Keratinocyte (primary cell): ENCODE measurements around the gene FGF1. TPM values are rescaled to one million over a fixed set of nuclear protein-coding genes. Genes with fewer than 3 reads are reported as not detected.

Experiments
- DNase-seq: peaks from one replicate; pipeline ENCODE4 v3.0.0-alpha.2; 2011; ENCODE audit warnings: low read depth, missing footprints, low spot score
- FAIRE-seq: peaks from 2 replicates; lab custom pipeline; 2011; peaks lifted over from hg19 to GRCh38; lab: Jason Lieb, UNC
- H2AFZ ChIP-seq: 2 replicates; pipeline ENCODE4 v1.6.0; 2012; ENCODE audit warnings: low read length, control low read depth, inconsistent platforms; ENCODE audit not compliant: control insufficient read depth
- H3K27ac ChIP-seq: 2 replicates; pipeline ENCODE4 v1.5.1; 2011; ENCODE audit warnings: low read length; ENCODE audit not compliant: control insufficient read depth, insufficient read depth
- H3K27me3 ChIP-seq: 3 replicates; pipeline ENCODE4 v1.6.0; 2011; ENCODE audit warnings: low read length; ENCODE audit not compliant: control insufficient read depth, insufficient read depth; ENCODE audit errors: extremely low read depth
- H3K36me3 ChIP-seq, 2 experiments: 2 replicates in 1 of 2; 3 replicates in 1 of 2; pipeline ENCODE4 v1.5.1; 2011; ENCODE audit warnings: low read length in 2 of 2, mild to moderate bottlenecking in 1 of 2; ENCODE audit not compliant: control insufficient read depth in 2 of 2, insufficient read depth in 2 of 2; ENCODE audit errors: extremely low read depth in 1 of 2
- H3K4me1 ChIP-seq: 3 replicates; pipeline ENCODE4 v1.5.1; 2011; ENCODE audit warnings: low read length; ENCODE audit not compliant: control insufficient read depth, insufficient read depth; ENCODE audit errors: extremely low read depth
- H3K4me2 ChIP-seq: 3 replicates; pipeline ENCODE4 v1.6.0; 2011; ENCODE audit warnings: low read depth, low read length; ENCODE audit not compliant: control insufficient read depth, insufficient read depth; ENCODE audit errors: extremely low read depth
- H3K4me3 ChIP-seq, 3 experiments: fragments of 200-600 bp in 1 of 3; sonication (generic) in 1 of 3; 2 replicates in 2 of 3; 3 replicates in 1 of 3; pipeline ENCODE4 v1.5.1; 2011 to 2016; ENCODE audit warnings: low read length in 3 of 3, mild to moderate bottlenecking in 3 of 3, control low read depth in 2 of 3, inconsistent platforms in 1 of 3, low read depth in 1 of 3, mixed read lengths in 1 of 3, mixed run types in 1 of 3, moderate library complexity in 1 of 3; ENCODE audit not compliant: control insufficient read depth in 2 of 3, insufficient read depth in 2 of 3; ENCODE audit errors: extremely low read depth in 1 of 3
- H3K79me2 ChIP-seq: 2 replicates; pipeline ENCODE4 v1.6.0; 2012; ENCODE audit warnings: low read length; ENCODE audit not compliant: control insufficient read depth, insufficient read depth
- H3K9ac ChIP-seq: 3 replicates; pipeline ENCODE4 v1.6.0; 2011; ENCODE audit warnings: low read length; ENCODE audit not compliant: control insufficient read depth, insufficient read depth; ENCODE audit errors: extremely low read depth
- H3K9me1 ChIP-seq: 3 replicates; pipeline ENCODE4 v1.6.0; 2011; ENCODE audit warnings: low read length; ENCODE audit not compliant: control insufficient read depth, insufficient read depth; ENCODE audit errors: extremely low read depth
- H3K9me3 ChIP-seq: 2 replicates; pipeline ENCODE4 v1.5.1; 2012; ENCODE audit warnings: low read depth, low read length; ENCODE audit not compliant: control insufficient read depth
- H4K20me1 ChIP-seq: 3 replicates; pipeline ENCODE4 v1.6.0; 2011; ENCODE audit warnings: low read length; ENCODE audit not compliant: control insufficient read depth, insufficient read depth; ENCODE audit errors: extremely low read depth
- CTCF ChIP-seq, 3 experiments: IDR thresholded peaks in 1 of 3; conservative IDR thresholded peaks in 1 of 3; optimal IDR thresholded peaks in 1 of 3; 2 replicates in 2 of 3; 3 replicates in 1 of 3; pipeline versions ENCODE3 to v1.5.1; 2011; ENCODE audit warnings: low read length in 3 of 3, mild to moderate bottlenecking in 3 of 3, moderate library complexity in 2 of 3, control low read depth in 1 of 3, inconsistent platforms in 1 of 3; ENCODE audit not compliant: insufficient read depth in 2 of 3; ENCODE audit errors: extremely low read depth in 1 of 3
- EZH2 ChIP-seq: IDR thresholded peaks from one replicate; pipeline ENCODE4 v1.6.1; 2012; ENCODE audit warnings: inconsistent platforms, mild to moderate bottlenecking, low read length, moderate library complexity
- dilution Hi-C: fragments of 300-500 bp; cut with MboI; formaldehyde crosslinking; loops from one replicate; pipeline ENCODE4 v1.7.0; 2020; ENCODE audit warnings: low sequenced_read_pairs; ENCODE audit not compliant: extremely low pct_ligation_motif_present
- polyA plus RNA-seq, 5 experiments: library from polyadenylated mRNA; depleted of rRNA in 3 of 5; stranded (reverse) in 3 of 5; stranded (forward) in 1 of 5; unstranded in 1 of 5; fragments of >200 nt; gene quantifications; 1 replicate in 1 of 5; 2 replicates in 3 of 5; 3 replicates in 1 of 5; pipeline versions ENCODE4 v1.2.1 to v1.2.3, GENCODE V29; 2011 to 2012; ENCODE audit warnings: missing spikeins in 2 of 5, low read depth in 1 of 5, low replicate concordance in 1 of 5

Gene FGF1
- polyA plus RNA-seq, 1 donor (not counting 4 experiments of a cell fraction or from before 2014, with no cell fraction given), result 2.4 TPM

GRCh38 chr5:142568283-142568995, 117.5 kb downstream of the FGF1 start:
- peaks cover 10% of the 10 kb centered on the region for H3K4me1 ChIP-seq
- H3K36me3 ChIP-seq, result no peaks in the 10 kb centered on the region
- peak overlapping the region; percentile 39 for H3K4me2 ChIP-seq
- no peaks in the 10 kb centered on the region for H3K27me3 ChIP-seq
- no peaks in the 10 kb centered on the region for H3K9me3 ChIP-seq
- H3K4me3 ChIP-seq, result no peak overlapping the region
- no peak overlapping the region for H3K9ac ChIP-seq
- no peaks in the 10 kb centered on the region for H3K79me2 ChIP-seq
- H3K27ac ChIP-seq, result peak overlapping the region; percentile 2
- DNase-seq (no peak), FAIRE-seq (peak; percentile 20)
- H3K9me1 ChIP-seq, result no peaks in the 10 kb centered on the region
- H2AFZ ChIP-seq, result peak overlapping the region; percentile 62
- H4K20me1 ChIP-seq, result no peaks in the 10 kb centered on the region
- TF ChIP-seq CTCF (optimal IDR thresholded peaks at IDR 0.05 in 1 of 3, IDR thresholded peaks at IDR 0.05 in 1 of 3, conservative IDR thresholded peaks at IDR 0.05 in 1 of 3; ENCODE audit: extremely low read depth in 1 of 3, insufficient read depth in 2 of 3, low read length in 3 of 3) (no peak), EZH2 (no peak)
- dilution Hi-C loops, result no loop called here

GRCh38 chr5:142561486-142562097, 124.3 kb downstream of the FGF1 start:
- Histone ChIP-seq H3K36me3 (no peaks in the 10 kb centered on the region), H2AFZ (no peak overlapping the region), H3K9ac (no peak overlapping the region), H3K79me2 (no peaks in the 10 kb centered on the region), H3K4me3 (no peak overlapping the region), H3K27ac (no peak overlapping the region), H3K27me3 (no peaks in the 10 kb centered on the region), H3K4me2 (no peak overlapping the region), H3K9me1 (no peaks in the 10 kb centered on the region), H4K20me1 (no peaks in the 10 kb centered on the region), H3K4me1 (no peaks in the 10 kb centered on the region), H3K9me3 (no peaks in the 10 kb centered on the region)
- FAIRE-seq (no peak), DNase-seq (no peak)
- dilution Hi-C loops, result no loop called here
- no peak for TF ChIP-seq CTCF (optimal IDR thresholded peaks at IDR 0.05 in 1 of 3, IDR thresholded peaks at IDR 0.05 in 1 of 3, conservative IDR thresholded peaks at IDR 0.05 in 1 of 3; ENCODE audit: extremely low read depth in 1 of 3, insufficient read depth in 2 of 3, low read length in 3 of 3)
- TF ChIP-seq EZH2, result no peak
